Measurements from ENCODE around the gene ACTR3C. TPM values are rescaled to one million over a fixed set of nuclear protein-coding genes. Genes with fewer than 3 reads are reported as not detected.
"Not testable (repeated sequence)": the region's sequence is repeated elsewhere in the genome, so short reads cannot be mapped to it uniquely, and the experiment has no call there.

The ACTR3C gene
- total RNA-seq, 2 donors from 2014 or later, result 0.92 TPM; not detected in 1

DNA sequence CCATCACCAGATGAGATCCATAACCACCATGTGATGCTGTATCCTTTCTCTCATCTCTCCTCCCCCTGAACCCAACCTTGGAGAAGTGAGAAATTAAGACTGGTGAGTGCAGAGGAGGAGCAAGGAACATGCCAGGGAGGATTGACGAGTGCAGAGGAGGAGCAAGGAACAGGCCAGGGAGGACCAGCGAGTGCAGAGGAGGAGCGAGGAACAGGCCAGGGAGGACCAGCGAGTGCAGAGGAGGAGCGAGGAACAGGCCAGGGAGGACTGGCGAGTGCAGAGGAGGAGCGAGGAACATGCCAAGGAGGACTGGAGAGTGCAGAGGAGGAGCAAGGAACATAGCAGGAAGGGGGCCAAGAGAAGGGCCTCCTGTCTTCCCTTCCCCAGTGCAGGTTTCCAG is 118.8 kb downstream of the ACTR3C start:
- not testable (repeated sequence) for H3K9ac ChIP-seq (ENCODE audit: extremely low read depth, low read length, poor library complexity, severe bottlenecking); H3K4me3 Mint-ChIP-seq; H3K36me3 ChIP-seq (ENCODE audit: control insufficient read depth, insufficient read depth, low read length); H3K9me3 Mint-ChIP-seq; H3K4me1 ChIP-seq (ENCODE audit: control insufficient read depth, insufficient read depth, low read length); H3K27me3 Mint-ChIP-seq (ENCODE audit: insufficient read depth); H3K27me3 ChIP-seq (ENCODE audit: control insufficient read depth, insufficient read depth, low read length, poor library complexity, severe bottlenecking); H3K27ac Mint-ChIP-seq; H3K4me3 ChIP-seq (ENCODE audit: low read length); H3K4me1 Mint-ChIP-seq; DNase-seq; H3K36me3 Mint-ChIP-seq (ENCODE audit: low read depth); H3K27ac ChIP-seq (ENCODE audit: low read depth, low read length); H3K9me3 ChIP-seq (ENCODE audit: control insufficient read depth, low read length)
- 87 to 99% methylated on average over 6 to 7 of the region's 7 CpGs for WGBS, 2 experiments (ENCODE audit: insufficient coverage in 1 of 2, insufficient read length in 1 of 2)

DNA sequence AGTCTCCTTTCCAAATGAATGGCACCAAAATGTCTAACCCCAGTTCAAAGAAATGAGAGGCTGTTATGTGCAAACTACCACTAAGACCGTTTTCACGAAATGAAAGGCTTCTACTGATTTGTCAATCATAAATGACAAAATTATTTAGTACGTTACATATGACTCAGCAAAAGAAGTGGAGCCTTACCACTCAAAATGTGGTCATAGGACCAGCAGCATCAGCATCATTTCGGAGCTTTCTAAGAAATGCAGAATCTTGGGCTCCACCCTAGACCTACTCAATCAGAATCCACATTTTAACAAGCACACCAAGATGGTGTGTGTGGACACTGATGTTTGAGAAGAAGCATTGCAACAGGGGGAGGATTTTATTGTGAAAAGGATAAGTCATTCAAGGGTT is 120.5 kb downstream of the ACTR3C start:
- not testable (repeated sequence) for H3K9me3 ChIP-seq (ENCODE audit: control insufficient read depth, low read length); H3K36me3 ChIP-seq (ENCODE audit: control insufficient read depth, insufficient read depth, low read length); H3K4me3 ChIP-seq (ENCODE audit: low read length); H3K9me3 Mint-ChIP-seq; H3K9ac ChIP-seq (ENCODE audit: extremely low read depth, low read length, poor library complexity, severe bottlenecking); H3K36me3 Mint-ChIP-seq (ENCODE audit: low read depth); H3K27me3 Mint-ChIP-seq (ENCODE audit: insufficient read depth); H3K27me3 ChIP-seq (ENCODE audit: control insufficient read depth, insufficient read depth, low read length, poor library complexity, severe bottlenecking); H3K4me3 Mint-ChIP-seq; H3K4me1 Mint-ChIP-seq; H3K27ac ChIP-seq (ENCODE audit: low read depth, low read length); H3K4me1 ChIP-seq (ENCODE audit: control insufficient read depth, insufficient read depth, low read length); DNase-seq; H3K27ac Mint-ChIP-seq
- 87 to 94% methylated on average over 3 to 4 of the region's 4 CpGs for WGBS, 2 experiments (ENCODE audit: insufficient coverage in 1 of 2, insufficient read length in 1 of 2)

Other genes starting within 250 kb of the ACTR3C start
- 10 to 100 TPM in 1 of 2 donors, under 1 TPM in 1; 0.77 to 27.0 TPM for gene LRRC61, start 190 bp downstream of the ACTR3C start, total RNA-seq
- 10 to 100 TPM; 32.2 to 48.2 TPM for gene RARRES2, start 18.1 kb upstream of the ACTR3C start, total RNA-seq
- 10 to 100 TPM; 85.4 to 94.4 TPM for gene REPIN1, start 45.3 kb upstream of the ACTR3C start, total RNA-seq
- 10 to 100 TPM in 1 of 2 donors, 1 to 10 TPM in 1; 10.0 to 11.3 TPM for gene ZNF775, start 55.8 kb upstream of the ACTR3C start, total RNA-seq
- gene GIMAP8, start 127.1 kb upstream of the ACTR3C start, total RNA-seq, result not detected
- gene GIMAP7, start 191.3 kb upstream of the ACTR3C start, total RNA-seq, result not detected
- gene GIMAP4, start 243.8 kb upstream of the ACTR3C start, total RNA-seq, result under 1 TPM in 1 of 2 donors, not detected in 1; 0.33 TPM

All from endodermal cell (in vitro differentiated cells).